ENCODE measurements around the gene PIGN. TPM values are rescaled to one million over a fixed set of nuclear protein-coding genes. Genes with fewer than 3 reads are reported as not detected.

Gene PIGN
- total RNA-seq, 1 experiment from 2014 or later = 30.9 TPM

- no peaks in the 10 kb centered on the region for H3K4me1 Mint-ChIP-seq
- H4K5ac ChIP-seq (ENCODE audit: insufficient read length, low read depth, low read length) = no peak overlapping the region
- no peak overlapping the region for H2AFZ ChIP-seq (ENCODE audit: low read length)
- no peaks in the 10 kb centered on the region for H3K4me1 ChIP-seq (ENCODE audit: insufficient read depth, low read length)
- no CpG with 5 or more reads among the region's 1 CpG for WGBS (ENCODE audit: extremely low coverage, insufficient read length, low lambda C conversion rate)
- TF ChIP-seq CTCF (conservative IDR thresholded peaks at IDR 0.05) = no peak
- no peak overlapping the region for H2BK15ac ChIP-seq (ENCODE audit: low read depth, low read length)
- H3K79me2 ChIP-seq (ENCODE audit: insufficient read depth, low read length) = no peaks in the 10 kb centered on the region
- H3T11ph ChIP-seq (ENCODE audit: low read length) = no peak overlapping the region
- DNase-seq = no peak
- no peak overlapping the region for H4K8ac ChIP-seq (replicated peaks; ENCODE audit: insufficient read length, low read depth, low read length)
- H3K27ac ChIP-seq (ENCODE audit: insufficient read length, low read depth, low read length) = no peak overlapping the region
- no peak overlapping the region for H3K4me2 ChIP-seq (ENCODE audit: insufficient read depth, insufficient read length, low read length)
- no peak overlapping the region for H2BK5ac ChIP-seq (ENCODE audit: insufficient read length, low read length)
- no peaks in the 10 kb centered on the region for H3K27me3 ChIP-seq (ENCODE audit: insufficient read depth, low read length)
- H3K56ac ChIP-seq (ENCODE audit: insufficient read length, low read depth, low read length) = no peak overlapping the region
- no peak overlapping the region for H2BK12ac ChIP-seq (ENCODE audit: insufficient read length, low read depth, low read length)
- no peak overlapping the region for H3K23ac ChIP-seq (ENCODE audit: insufficient read length, low read depth, low read length)
- H2AK5ac ChIP-seq (ENCODE audit: insufficient read length, low read length) = no peak overlapping the region
- H4K91ac ChIP-seq (ENCODE audit: insufficient read length, low read depth, low read length) = no peak overlapping the region
- peak overlapping the region in 1 of 3 experiments; percentile 6; a peak in 1 of 7 replicates for H3K27ac Mint-ChIP-seq
- H3K9ac ChIP-seq (ENCODE audit: extremely low read depth, insufficient read length, low read length) = no peak overlapping the region
- H3K79me1 ChIP-seq (ENCODE audit: insufficient read depth, low read depth, low read length, poor library complexity, severe bottlenecking) = no peaks in the 10 kb centered on the region
- no peak overlapping the region for H3K4me3 Mint-ChIP-seq
- peaks cover 17 to 28% (median 28%) of the 10 kb centered on the region in 3 experiments; a peak in 6 of 7 replicates for H3K36me3 Mint-ChIP-seq (ENCODE audit: insufficient read depth in 1 of 3, low read depth in 3 of 3)
- no peak overlapping the region for H2BK120ac ChIP-seq (ENCODE audit: low read depth, low read length, poor library complexity, severe bottlenecking)
- no peak overlapping the region for H3K14ac ChIP-seq (ENCODE audit: insufficient read depth, low read length)
- no peaks in the 10 kb centered on the region for H3K27me3 Mint-ChIP-seq (ENCODE audit: low read depth)
- no peaks in the 10 kb centered on the region for H3K9me3 ChIP-seq (ENCODE audit: control insufficient read depth, low read depth, low read length)
- no peak overlapping the region for H2BK20ac ChIP-seq (ENCODE audit: low read depth, low read length, poor library complexity, severe bottlenecking)
- no peaks in the 10 kb centered on the region for H4K20me1 ChIP-seq (ENCODE audit: control insufficient read depth, insufficient read depth, insufficient read length)
- H3K9me3 Mint-ChIP-seq = peaks cover 3 to 8% of the 10 kb centered on the region in 2 experiments; a peak in 2 of 5 replicates
- H3K4ac ChIP-seq (ENCODE audit: low read depth, low read length) = no peak overlapping the region
- H3K23me2 ChIP-seq (ENCODE audit: insufficient read length, low read depth, low read length, poor library complexity, severe bottlenecking) = no peaks in the 10 kb centered on the region
- H3K18ac ChIP-seq (ENCODE audit: insufficient read length, low read depth, low read length) = no peak overlapping the region
Measured at GRCh38 chr18:62236252-62236651, 49.4 kb upstream of the PIGN start.

Data from H9 (cell line).